ENCODE results near the gene ERMP1. TPM values are rescaled to one million over a fixed set of nuclear protein-coding genes. Genes with fewer than 3 reads are reported as not detected.

Gene ERMP1
- total RNA-seq, 1 donor from 2014 or later = 11.0 TPM

GRCh38 chr9:5825223-5825622 lies 7.7 kb downstream of the ERMP1 start:
- Histone ChIP-seq H3K4me1 (ENCODE audit: control insufficient read depth in 3 of 3, insufficient read depth in 3 of 3, low read length in 3 of 3) (no peaks in the 10 kb centered on the region), H3K27ac (ENCODE audit: low read depth, low read length) (no peak overlapping the region), H3K9me3 (ENCODE audit: control insufficient read depth in 3 of 3, low read length in 3 of 3) (no peaks in the 10 kb centered on the region), H3K36me3 (ENCODE audit: control insufficient read depth in 3 of 3, insufficient read depth in 3 of 3, low read length in 3 of 3) (peaks cover 3 to 31% (median 22%) of the 10 kb centered on the region in 3 donors), H3K27me3 (ENCODE audit: control insufficient read depth in 3 of 3, insufficient read depth in 3 of 3, low read length in 3 of 3) (no peaks in the 10 kb centered on the region), H3K4me3 (ENCODE audit: low read length in 3 of 3) (no peak overlapping the region), H3K9ac (ENCODE audit: low read depth in 1 of 3, low read length in 3 of 3) (no peak overlapping the region)

GRCh38 chr9:5820425-5820824 lies 12.5 kb downstream of the ERMP1 start:
- Histone ChIP-seq H3K9ac (ENCODE audit: low read depth in 1 of 3, low read length in 3 of 3) (no peak overlapping the region), H3K4me1 (ENCODE audit: control insufficient read depth in 3 of 3, insufficient read depth in 3 of 3, low read length in 3 of 3) (no peaks in the 10 kb centered on the region), H3K27ac (ENCODE audit: low read depth, low read length) (no peak overlapping the region), H3K27me3 (ENCODE audit: control insufficient read depth in 3 of 3, insufficient read depth in 3 of 3, low read length in 3 of 3) (no peaks in the 10 kb centered on the region), H3K9me3 (ENCODE audit: control insufficient read depth in 3 of 3, low read length in 3 of 3) (no peaks in the 10 kb centered on the region), H3K36me3 (ENCODE audit: control insufficient read depth in 3 of 3, insufficient read depth in 3 of 3, low read length in 3 of 3) (peaks cover 5 to 28% (median 25%) of the 10 kb centered on the region in 3 donors), H3K4me3 (ENCODE audit: low read length in 3 of 3) (no peak overlapping the region)

DNA sequence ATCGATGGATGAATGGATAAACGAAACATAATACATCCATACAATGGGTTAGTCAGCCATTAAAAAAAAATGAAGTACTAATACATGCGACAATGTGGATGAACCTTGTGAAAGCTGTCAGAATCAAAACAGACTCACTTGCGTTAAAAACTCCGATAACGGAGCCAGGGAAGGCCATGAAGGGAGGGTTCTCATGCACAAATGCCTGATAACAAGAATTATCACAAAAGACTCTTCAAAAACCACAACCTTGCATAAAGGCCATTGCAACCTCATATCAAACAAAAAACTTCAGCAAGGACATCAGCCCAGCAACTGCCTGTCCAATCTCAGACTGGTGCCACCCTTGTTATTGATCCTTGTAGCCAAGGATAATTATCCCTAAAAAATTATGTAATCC lies 13.7 kb downstream of the ERMP1 start:
- no peaks in the 10 kb centered on the region for H3K27me3 ChIP-seq (ENCODE audit: control insufficient read depth in 3 of 3, insufficient read depth in 3 of 3, low read length in 3 of 3)
- H3K9ac ChIP-seq (ENCODE audit: low read depth in 1 of 3, low read length in 3 of 3) = no peak overlapping the region
- no peaks in the 10 kb centered on the region for H3K4me1 ChIP-seq (ENCODE audit: control insufficient read depth in 3 of 3, insufficient read depth in 3 of 3, low read length in 3 of 3)
- peaks cover 6 to 24% (median 19%) of the 10 kb centered on the region in 3 donors for H3K36me3 ChIP-seq (ENCODE audit: control insufficient read depth in 3 of 3, insufficient read depth in 3 of 3, low read length in 3 of 3)
- H3K9me3 ChIP-seq (ENCODE audit: control insufficient read depth in 3 of 3, low read length in 3 of 3) = no peaks in the 10 kb centered on the region
- no peak overlapping the region for H3K27ac ChIP-seq (ENCODE audit: low read depth, low read length)
- no peak overlapping the region for H3K4me3 ChIP-seq (ENCODE audit: low read length in 3 of 3)

DNA sequence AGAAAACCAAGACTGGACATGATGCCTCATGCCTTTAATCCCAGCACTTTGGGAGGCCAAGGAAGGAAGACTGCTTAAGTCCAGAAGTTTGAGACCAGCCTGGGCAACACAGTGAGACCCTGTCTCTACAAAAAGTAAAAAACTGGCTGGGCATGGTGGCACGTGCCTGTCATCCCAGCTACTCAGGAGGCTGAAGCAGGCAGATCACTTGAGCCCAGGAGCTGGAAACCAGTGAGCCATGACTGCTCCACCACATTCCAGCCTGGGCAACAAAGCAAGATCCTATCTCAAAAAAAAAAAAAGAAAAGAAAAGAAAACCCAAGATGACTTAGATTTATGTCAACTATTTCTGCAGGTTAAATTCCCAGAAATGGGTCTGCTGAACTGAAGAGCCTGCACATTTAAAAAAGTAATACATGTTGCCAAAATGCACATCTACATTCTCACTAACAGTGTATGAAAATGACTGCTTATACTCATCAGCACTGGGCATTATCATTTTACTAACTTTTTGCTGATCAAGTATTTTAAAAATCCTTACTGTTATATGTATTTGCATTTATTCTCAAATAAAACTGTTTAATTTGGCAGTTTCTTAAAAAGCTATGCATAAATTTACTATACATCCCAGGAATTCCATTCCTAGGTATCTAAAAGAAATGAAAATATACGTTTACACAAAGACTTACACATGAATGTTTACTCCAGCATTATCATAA lies 14.3 kb downstream of the ERMP1 start:
- no peak overlapping the region for H3K4me3 ChIP-seq (ENCODE audit: low read length in 3 of 3)
- H3K9ac ChIP-seq (ENCODE audit: low read depth in 1 of 3, low read length in 3 of 3) = no peak overlapping the region
- H3K27ac ChIP-seq (ENCODE audit: low read depth, low read length) = no peak overlapping the region
- H3K36me3 ChIP-seq (ENCODE audit: control insufficient read depth in 3 of 3, insufficient read depth in 3 of 3, low read length in 3 of 3) = peaks cover 4 to 24% (median 17%) of the 10 kb centered on the region in 3 donors
- no peaks in the 10 kb centered on the region for H3K9me3 ChIP-seq (ENCODE audit: control insufficient read depth in 3 of 3, low read length in 3 of 3)
- no peaks in the 10 kb centered on the region for H3K4me1 ChIP-seq (ENCODE audit: control insufficient read depth in 3 of 3, insufficient read depth in 3 of 3, low read length in 3 of 3)
- H3K27me3 ChIP-seq (ENCODE audit: control insufficient read depth in 3 of 3, insufficient read depth in 3 of 3, low read length in 3 of 3) = no peaks in the 10 kb centered on the region

DNA sequence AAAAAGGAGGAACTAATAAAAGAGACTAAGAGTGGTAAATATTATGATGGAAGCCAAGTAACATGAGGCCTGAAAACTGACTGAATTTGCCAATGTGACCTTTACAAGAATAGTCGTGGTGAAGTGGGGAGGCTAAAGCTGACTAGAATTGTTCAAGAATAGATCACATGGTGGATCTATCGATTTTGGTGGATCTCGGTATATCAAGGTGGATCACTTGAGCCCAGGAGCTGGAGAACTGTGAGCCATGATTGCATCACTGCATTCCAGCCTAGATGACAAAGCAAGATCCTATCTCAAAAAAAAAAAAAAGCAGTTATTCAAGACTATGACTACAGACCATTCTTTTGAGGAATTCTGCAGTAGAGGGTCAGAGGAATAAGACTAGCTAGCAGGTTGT lies 15.1 kb downstream of the ERMP1 start:
- H3K9ac ChIP-seq (ENCODE audit: low read depth in 1 of 3, low read length in 3 of 3) = no peak overlapping the region
- H3K9me3 ChIP-seq (ENCODE audit: control insufficient read depth in 3 of 3, low read length in 3 of 3) = no peaks in the 10 kb centered on the region
- H3K4me3 ChIP-seq (ENCODE audit: low read length in 3 of 3) = no peak overlapping the region
- H3K4me1 ChIP-seq (ENCODE audit: control insufficient read depth in 3 of 3, insufficient read depth in 3 of 3, low read length in 3 of 3) = no peaks in the 10 kb centered on the region
- peaks cover 4 to 21% (median 13%) of the 10 kb centered on the region in 3 donors for H3K36me3 ChIP-seq (ENCODE audit: control insufficient read depth in 3 of 3, insufficient read depth in 3 of 3, low read length in 3 of 3)
- H3K27ac ChIP-seq (ENCODE audit: low read depth, low read length) = no peak overlapping the region
- H3K27me3 ChIP-seq (ENCODE audit: control insufficient read depth in 3 of 3, insufficient read depth in 3 of 3, low read length in 3 of 3) = no peaks in the 10 kb centered on the region

GRCh38 chr9:5815461-5815860 lies 17.5 kb downstream of the ERMP1 start:
- Histone ChIP-seq H3K27ac (ENCODE audit: low read depth, low read length) (no peak overlapping the region), H3K27me3 (ENCODE audit: control insufficient read depth in 3 of 3, insufficient read depth in 3 of 3, low read length in 3 of 3) (no peaks in the 10 kb centered on the region), H3K9me3 (ENCODE audit: control insufficient read depth in 3 of 3, low read length in 3 of 3) (no peaks in the 10 kb centered on the region), H3K4me3 (ENCODE audit: low read length in 3 of 3) (no peak overlapping the region), H3K9ac (ENCODE audit: low read depth in 1 of 3, low read length in 3 of 3) (no peak overlapping the region), H3K4me1 (ENCODE audit: control insufficient read depth in 3 of 3, insufficient read depth in 3 of 3, low read length in 3 of 3) (no peaks in the 10 kb centered on the region), H3K36me3 (ENCODE audit: control insufficient read depth in 3 of 3, insufficient read depth in 3 of 3, low read length in 3 of 3) (peaks cover 6 to 31% (median 9%) of the 10 kb centered on the region in 3 donors)

DNA sequence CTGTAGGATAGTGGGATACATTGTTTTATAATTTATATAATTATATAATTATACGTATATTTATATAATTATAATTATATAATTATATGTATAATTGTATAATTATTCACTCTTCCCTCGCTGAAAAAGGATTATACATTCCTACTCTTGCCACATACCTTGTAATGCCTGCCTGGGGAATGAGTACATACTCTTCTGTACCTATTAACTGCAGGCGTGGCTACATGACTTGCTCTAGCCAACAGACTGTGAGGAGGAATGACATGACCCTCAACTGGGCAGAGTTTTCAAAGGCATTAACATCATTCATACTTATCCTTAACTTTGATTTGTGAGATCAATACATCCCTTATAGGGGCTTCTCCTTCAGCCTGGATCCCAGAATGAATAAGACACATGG lies 19.1 kb downstream of the ERMP1 start:
- Histone ChIP-seq H3K4me3 (ENCODE audit: low read length in 3 of 3) (no peak overlapping the region), H3K9me3 (ENCODE audit: control insufficient read depth in 3 of 3, low read length in 3 of 3) (no peaks in the 10 kb centered on the region), H3K9ac (ENCODE audit: low read depth in 1 of 3, low read length in 3 of 3) (no peak overlapping the region), H3K27ac (ENCODE audit: low read depth, low read length) (no peak overlapping the region), H3K36me3 (ENCODE audit: control insufficient read depth in 3 of 3, insufficient read depth in 3 of 3, low read length in 3 of 3) (peaks cover 6 to 40% (median 21%) of the 10 kb centered on the region in 3 donors), H3K27me3 (ENCODE audit: control insufficient read depth in 3 of 3, insufficient read depth in 3 of 3, low read length in 3 of 3) (no peaks in the 10 kb centered on the region), H3K4me1 (ENCODE audit: control insufficient read depth in 3 of 3, insufficient read depth in 3 of 3, low read length in 3 of 3) (no peaks in the 10 kb centered on the region)

- no peak overlapping the region for H3K27ac ChIP-seq (ENCODE audit: low read depth, low read length)
- no peak overlapping the region for H3K9ac ChIP-seq (ENCODE audit: low read depth in 1 of 3, low read length in 3 of 3)
- H3K36me3 ChIP-seq (ENCODE audit: control insufficient read depth in 3 of 3, insufficient read depth in 3 of 3, low read length in 3 of 3) = peaks cover 4 to 32% (median 21%) of the 10 kb centered on the region in 3 donors
- no peaks in the 10 kb centered on the region for H3K4me1 ChIP-seq (ENCODE audit: control insufficient read depth in 3 of 3, insufficient read depth in 3 of 3, low read length in 3 of 3)
- no peaks in the 10 kb centered on the region for H3K9me3 ChIP-seq (ENCODE audit: control insufficient read depth in 3 of 3, low read length in 3 of 3)
- H3K4me3 ChIP-seq (ENCODE audit: low read length in 3 of 3) = no peak overlapping the region
- no peaks in the 10 kb centered on the region for H3K27me3 ChIP-seq (ENCODE audit: control insufficient read depth in 3 of 3, insufficient read depth in 3 of 3, low read length in 3 of 3)
Measured at GRCh38 chr9:5811751-5812150, 21.2 kb downstream of the ERMP1 start.

- Histone ChIP-seq H3K9ac (ENCODE audit: low read depth in 1 of 3, low read length in 3 of 3) (no peak overlapping the region), H3K27me3 (ENCODE audit: control insufficient read depth in 3 of 3, insufficient read depth in 3 of 3, low read length in 3 of 3) (no peaks in the 10 kb centered on the region), H3K4me3 (ENCODE audit: low read length in 3 of 3) (no peak overlapping the region), H3K36me3 (ENCODE audit: control insufficient read depth in 3 of 3, insufficient read depth in 3 of 3, low read length in 3 of 3) (peaks cover 3 to 17% (median 13%) of the 10 kb centered on the region in 3 donors), H3K9me3 (ENCODE audit: control insufficient read depth in 3 of 3, low read length in 3 of 3) (no peaks in the 10 kb centered on the region), H3K4me1 (ENCODE audit: control insufficient read depth in 3 of 3, insufficient read depth in 3 of 3, low read length in 3 of 3) (peaks cover 0 to 3% (median 0%) of the 10 kb centered on the region in 3 donors), H3K27ac (ENCODE audit: low read depth, low read length) (no peak overlapping the region)
Measured at GRCh38 chr9:5805478-5805877, 27.4 kb downstream of the ERMP1 start.

- Histone ChIP-seq H3K4me1 (ENCODE audit: control insufficient read depth in 3 of 3, insufficient read depth in 3 of 3, low read length in 3 of 3) (peaks cover 0 to 3% (median 0%) of the 10 kb centered on the region in 3 donors), H3K9me3 (ENCODE audit: control insufficient read depth in 3 of 3, low read length in 3 of 3) (no peaks in the 10 kb centered on the region), H3K36me3 (ENCODE audit: control insufficient read depth in 3 of 3, insufficient read depth in 3 of 3, low read length in 3 of 3) (peaks cover 0 to 10% (median 3%) of the 10 kb centered on the region in 3 donors), H3K27ac (ENCODE audit: low read depth, low read length) (no peak overlapping the region), H3K27me3 (ENCODE audit: control insufficient read depth in 3 of 3, insufficient read depth in 3 of 3, low read length in 3 of 3) (no peaks in the 10 kb centered on the region), H3K9ac (ENCODE audit: low read depth in 1 of 3, low read length in 3 of 3) (no peak overlapping the region), H3K4me3 (ENCODE audit: low read length in 3 of 3) (no peak overlapping the region)
Measured at GRCh38 chr9:5801739-5802113, 31.2 kb downstream of the ERMP1 start.
